Nephron (organoid): ENCODE results near the gene IGSF5.

Experiments
- H3K27ac Mint-ChIP-seq, 3 experiments: 2 replicates each; pipeline ENCODE4 v1.8.0; 2020; ENCODE audit warnings: mixed read lengths in 3 of 3, mild to moderate bottlenecking in 2 of 3, moderate library complexity in 1 of 3
- H3K27me3 Mint-ChIP-seq: 2 replicates; pipeline ENCODE4 v1.8.0; 2021; ENCODE audit warnings: low read depth, mild to moderate bottlenecking, moderate library complexity, mixed read lengths
- H3K36me3 Mint-ChIP-seq: 2 replicates; pipeline ENCODE4 v1.8.0; 2020; ENCODE audit warnings: low read depth, mixed read lengths
- H3K4me1 Mint-ChIP-seq: 2 replicates; pipeline ENCODE4 v1.8.0; 2020; ENCODE audit warnings: mixed read lengths
- H3K4me3 Mint-ChIP-seq, 3 experiments: 2 replicates each; pipeline ENCODE4 v1.8.0; 2020; ENCODE audit warnings: mild to moderate bottlenecking in 3 of 3, mixed read lengths in 3 of 3, moderate library complexity in 2 of 3
- H3K9me3 Mint-ChIP-seq: 2 replicates; pipeline ENCODE4 v1.8.0; 2020; ENCODE audit warnings: mixed read lengths
- CTCF ChIP-seq, 3 experiments: fragments of 200-600 bp; sonication (generic); IDR thresholded peaks; one replicate each; pipeline ENCODE4 v1.5.0; 2021; ENCODE audit warnings: antibody characterized with exemption in 3 of 3; ENCODE audit not compliant: unreplicated experiment in 3 of 3

Gene IGSF5

GRCh38 chr21:39727401-39728120 lies 17.4 kb upstream of the IGSF5 start:
- TF ChIP-seq CTCF (IDR thresholded peaks at IDR 0.05; ENCODE audit: unreplicated experiment in 3 of 3), result no peak
- peaks cover 7% of the 10 kb centered on the region for H3K4me1 Mint-ChIP-seq
- H3K9me3 Mint-ChIP-seq, result peaks cover 10% of the 10 kb centered on the region
- H3K4me3 Mint-ChIP-seq, result no peak overlapping the region
- peaks cover 4% of the 10 kb centered on the region for H3K27me3 Mint-ChIP-seq
- no peaks in the 10 kb centered on the region for H3K36me3 Mint-ChIP-seq
- no peak overlapping the region for H3K27ac Mint-ChIP-seq

GRCh38 chr21:39728341-39728740 lies 16.6 kb upstream of the IGSF5 start:
- no peak for TF ChIP-seq CTCF (IDR thresholded peaks at IDR 0.05; ENCODE audit: unreplicated experiment in 3 of 3)
- Mint-ChIP-seq H3K9me3 (peaks cover 7% of the 10 kb centered on the region), H3K4me3 (no peak overlapping the region), H3K27me3 (peaks cover 4% of the 10 kb centered on the region), H3K36me3 (no peaks in the 10 kb centered on the region), H3K27ac (no peak overlapping the region), H3K4me1 (peaks cover 7% of the 10 kb centered on the region)

GRCh38 chr21:39730418-39731157 lies 14.4 kb upstream of the IGSF5 start:
- H3K27me3 Mint-ChIP-seq, result peaks cover 4% of the 10 kb centered on the region
- peaks cover 7% of the 10 kb centered on the region for H3K4me1 Mint-ChIP-seq
- H3K9me3 Mint-ChIP-seq, result no peaks in the 10 kb centered on the region
- no peaks in the 10 kb centered on the region for H3K36me3 Mint-ChIP-seq
- no peak for TF ChIP-seq CTCF (IDR thresholded peaks at IDR 0.05; ENCODE audit: unreplicated experiment in 3 of 3)
- peak overlapping the region in 1 of 3 experiments; percentile 12 for H3K27ac Mint-ChIP-seq
- no peak overlapping the region for H3K4me3 Mint-ChIP-seq

- Mint-ChIP-seq H3K9me3 (no peaks in the 10 kb centered on the region), H3K4me3 (no peak overlapping the region), H3K27ac (no peak overlapping the region), H3K36me3 (no peaks in the 10 kb centered on the region), H3K4me1 (no peaks in the 10 kb centered on the region), H3K27me3 (no peaks in the 10 kb centered on the region)
- TF ChIP-seq CTCF (IDR thresholded peaks at IDR 0.05; ENCODE audit: unreplicated experiment in 3 of 3), result no peak
Observed at GRCh38 chr21:39736716-39737115, 8.3 kb upstream of the IGSF5 start.

- H3K4me3 Mint-ChIP-seq, result no peak overlapping the region
- H3K27ac Mint-ChIP-seq, result no peak overlapping the region
- H3K36me3 Mint-ChIP-seq, result no peaks in the 10 kb centered on the region
- TF ChIP-seq CTCF (IDR thresholded peaks at IDR 0.05; ENCODE audit: unreplicated experiment in 3 of 3), result no peak
- no peaks in the 10 kb centered on the region for H3K4me1 Mint-ChIP-seq
- no peaks in the 10 kb centered on the region for H3K27me3 Mint-ChIP-seq
- no peaks in the 10 kb centered on the region for H3K9me3 Mint-ChIP-seq
Observed at GRCh38 chr21:39737376-39738000, 7.5 kb upstream of the IGSF5 start.
